ENCODE measurements around the gene FOSL2. TPM values are rescaled to one million over a fixed set of nuclear protein-coding genes. Genes with fewer than 3 reads are reported as not detected.

FOSL2 gene
- total RNA-seq, 1 experiment from 2014 or later: 44.7 TPM

GRCh38 chr2:28351621-28352020 is 41.0 kb upstream of the FOSL2 start:
- Histone ChIP-seq H3K9me3 (replicated peaks) (no peaks in the 10 kb centered on the region), H3K27me3 (replicated peaks) (no peaks in the 10 kb centered on the region), H3K27ac (no peak overlapping the region), H3K4me3 (no peak overlapping the region), H3K4me1 (replicated peaks) (peaks cover 36% of the 10 kb centered on the region), H3K36me3 (no peaks in the 10 kb centered on the region)
- DNase-seq (ENCODE audit: low read depth in 1 of 2, low spot score in 2 of 2): no peak

- no peaks in the 10 kb centered on the region for H3K36me3 ChIP-seq
- H3K27me3 ChIP-seq (replicated peaks): no peaks in the 10 kb centered on the region
- H3K27ac ChIP-seq: peak overlapping the region; percentile 30; the same call in 1 of the 2 replicates
- H3K4me1 ChIP-seq (replicated peaks): peaks cover 41% of the 10 kb centered on the region
- no peak overlapping the region for H3K4me3 ChIP-seq
- no peaks in the 10 kb centered on the region for H3K9me3 ChIP-seq (replicated peaks)
- DNase-seq (ENCODE audit: low read depth in 1 of 2, low spot score in 2 of 2): peak in 1 of 2 experiments; percentile 37
Observed at GRCh38 chr2:28352104-28352503, 40.6 kb upstream of the FOSL2 start.

- H3K27me3 ChIP-seq (replicated peaks): no peaks in the 10 kb centered on the region
- H3K27ac ChIP-seq: peak overlapping the region; percentile 30; the same call in 1 of the 2 replicates
- no peak overlapping the region for H3K4me3 ChIP-seq
- H3K36me3 ChIP-seq: no peaks in the 10 kb centered on the region
- peaks cover 47% of the 10 kb centered on the region for H3K4me1 ChIP-seq (replicated peaks)
- H3K9me3 ChIP-seq (replicated peaks): no peaks in the 10 kb centered on the region
- no peak for DNase-seq (ENCODE audit: low read depth in 1 of 2, low spot score in 2 of 2)
Observed at GRCh38 chr2:28352610-28353195, 40.0 kb upstream of the FOSL2 start.

GRCh38 chr2:28354920-28355520 is 37.6 kb upstream of the FOSL2 start:
- Histone ChIP-seq H3K4me1 (replicated peaks) (peaks cover 65% of the 10 kb centered on the region), H3K9me3 (replicated peaks) (no peaks in the 10 kb centered on the region)

GRCh38 chr2:28355521-28356094 is 37.0 kb upstream of the FOSL2 start:
- DNase-seq (ENCODE audit: low read depth in 1 of 2, low spot score in 2 of 2): no peak
- Histone ChIP-seq H3K4me1 (replicated peaks) (peaks cover 71% of the 10 kb centered on the region), H3K4me3 (no peak overlapping the region), H3K9me3 (replicated peaks) (no peaks in the 10 kb centered on the region), H3K36me3 (no peaks in the 10 kb centered on the region), H3K27me3 (replicated peaks) (no peaks in the 10 kb centered on the region), H3K27ac (peak overlapping the region; percentile 93)

More at GRCh38 chr2:28354920-28355520, 37.6 kb upstream of the FOSL2 start:
- no peak overlapping the region for H3K4me3 ChIP-seq
- H3K36me3 ChIP-seq: no peaks in the 10 kb centered on the region
- no peak for DNase-seq (ENCODE audit: low read depth in 1 of 2, low spot score in 2 of 2)
- no peaks in the 10 kb centered on the region for H3K27me3 ChIP-seq (replicated peaks)
- H3K27ac ChIP-seq: peak overlapping the region; percentile 93

GRCh38 chr2:28356095-28356911 is 36.4 kb upstream of the FOSL2 start:
- no peaks in the 10 kb centered on the region for H3K27me3 ChIP-seq (replicated peaks)
- no peaks in the 10 kb centered on the region for H3K9me3 ChIP-seq (replicated peaks)
- H3K4me3 ChIP-seq: no peak overlapping the region
- H3K4me1 ChIP-seq (replicated peaks): peaks cover 78% of the 10 kb centered on the region
- peak; percentile 96 to 98 for DNase-seq (ENCODE audit: low read depth in 1 of 2, low spot score in 2 of 2)
- no peaks in the 10 kb centered on the region for H3K36me3 ChIP-seq
- H3K27ac ChIP-seq: peak overlapping the region; percentile 93

- no peak overlapping the region for H3K4me3 ChIP-seq
- DNase-seq (ENCODE audit: low read depth in 1 of 2, low spot score in 2 of 2): no peak
- H3K36me3 ChIP-seq: no peaks in the 10 kb centered on the region
- no peaks in the 10 kb centered on the region for H3K27me3 ChIP-seq (replicated peaks)
- peak overlapping the region; percentile 93 for H3K27ac ChIP-seq
- peaks cover 75% of the 10 kb centered on the region for H3K4me1 ChIP-seq (replicated peaks)
- no peaks in the 10 kb centered on the region for H3K9me3 ChIP-seq (replicated peaks)
Observed at GRCh38 chr2:28357055-28357454, 35.6 kb upstream of the FOSL2 start.

- H3K36me3 ChIP-seq: no peaks in the 10 kb centered on the region
- H3K4me1 ChIP-seq (replicated peaks): peaks cover 72% of the 10 kb centered on the region
- no peak for DNase-seq (ENCODE audit: low read depth in 1 of 2, low spot score in 2 of 2)
- H3K27ac ChIP-seq: peak overlapping the region; percentile 63
- no peaks in the 10 kb centered on the region for H3K27me3 ChIP-seq (replicated peaks)
- H3K4me3 ChIP-seq: no peak overlapping the region
- H3K9me3 ChIP-seq (replicated peaks): no peaks in the 10 kb centered on the region
Observed at GRCh38 chr2:28357948-28358667, 34.5 kb upstream of the FOSL2 start.

GRCh38 chr2:28358668-28359201 is 33.9 kb upstream of the FOSL2 start:
- Histone ChIP-seq H3K4me1 (replicated peaks) (peaks cover 72% of the 10 kb centered on the region), H3K36me3 (no peaks in the 10 kb centered on the region), H3K27me3 (replicated peaks) (no peaks in the 10 kb centered on the region), H3K9me3 (replicated peaks) (no peaks in the 10 kb centered on the region), H3K27ac (peak overlapping the region; percentile 63), H3K4me3 (no peak overlapping the region)
- peak in 1 of 2 experiments; percentile 16 for DNase-seq (ENCODE audit: low read depth in 1 of 2, low spot score in 2 of 2)

- Histone ChIP-seq H3K4me1 (replicated peaks) (peaks cover 72% of the 10 kb centered on the region), H3K9me3 (replicated peaks) (no peaks in the 10 kb centered on the region), H3K27me3 (replicated peaks) (no peaks in the 10 kb centered on the region), H3K36me3 (no peaks in the 10 kb centered on the region), H3K27ac (peak overlapping the region; percentile 63), H3K4me3 (no peak overlapping the region)
- DNase-seq (ENCODE audit: low read depth in 1 of 2, low spot score in 2 of 2): peak; percentile 82 to 86
Observed at GRCh38 chr2:28359222-28360057, 33.2 kb upstream of the FOSL2 start.

- Histone ChIP-seq H3K27ac (peak overlapping the region; percentile 63; the same call in 1 of the 2 replicates), H3K36me3 (no peaks in the 10 kb centered on the region)
- DNase-seq (ENCODE audit: low read depth in 1 of 2, low spot score in 2 of 2): no peak
Observed at GRCh38 chr2:28360058-28360717, 32.5 kb upstream of the FOSL2 start.

GRCh38 chr2:28360718-28361293 is 31.9 kb upstream of the FOSL2 start:
- Histone ChIP-seq H3K36me3 (no peaks in the 10 kb centered on the region), H3K27me3 (replicated peaks) (no peaks in the 10 kb centered on the region), H3K9me3 (replicated peaks) (no peaks in the 10 kb centered on the region), H3K4me1 (replicated peaks) (peaks cover 60% of the 10 kb centered on the region), H3K27ac (no peak overlapping the region; the same call in 1 of the 2 replicates), H3K4me3 (no peak overlapping the region)
- peak; percentile 39 to 65 for DNase-seq (ENCODE audit: low read depth in 1 of 2, low spot score in 2 of 2)

More at GRCh38 chr2:28360058-28360717, 32.5 kb upstream of the FOSL2 start:
- no peaks in the 10 kb centered on the region for H3K9me3 ChIP-seq (replicated peaks)
- H3K4me3 ChIP-seq: no peak overlapping the region
- no peaks in the 10 kb centered on the region for H3K27me3 ChIP-seq (replicated peaks)
- peaks cover 67% of the 10 kb centered on the region for H3K4me1 ChIP-seq (replicated peaks)

Measured in SJSA1 (cell line).